ENCODE results near the gene SKI.

GRCh38 chr1:2257245-2257627 is 29.1 kb downstream of the SKI start:
- TF ChIP-seq POLR2AphosphoS5 (IDR thresholded peaks at IDR 0.05) (no peak), CTCF (IDR thresholded peaks at IDR 0.05) (no peak), EP300 (IDR thresholded peaks at IDR 0.05) (no peak), POLR2A (IDR thresholded peaks at IDR 0.05) (no peak)

Data from upper lobe of left lung (tissue), 4 donors.